Measurements from ENCODE around the gene FXYD6. TPM values are rescaled to one million over a fixed set of nuclear protein-coding genes. Genes with fewer than 3 reads are reported as not detected.

The FXYD6 gene
- total RNA-seq, 2 experiments from 2014 or later: 0.24 TPM; not detected in 1

DNA sequence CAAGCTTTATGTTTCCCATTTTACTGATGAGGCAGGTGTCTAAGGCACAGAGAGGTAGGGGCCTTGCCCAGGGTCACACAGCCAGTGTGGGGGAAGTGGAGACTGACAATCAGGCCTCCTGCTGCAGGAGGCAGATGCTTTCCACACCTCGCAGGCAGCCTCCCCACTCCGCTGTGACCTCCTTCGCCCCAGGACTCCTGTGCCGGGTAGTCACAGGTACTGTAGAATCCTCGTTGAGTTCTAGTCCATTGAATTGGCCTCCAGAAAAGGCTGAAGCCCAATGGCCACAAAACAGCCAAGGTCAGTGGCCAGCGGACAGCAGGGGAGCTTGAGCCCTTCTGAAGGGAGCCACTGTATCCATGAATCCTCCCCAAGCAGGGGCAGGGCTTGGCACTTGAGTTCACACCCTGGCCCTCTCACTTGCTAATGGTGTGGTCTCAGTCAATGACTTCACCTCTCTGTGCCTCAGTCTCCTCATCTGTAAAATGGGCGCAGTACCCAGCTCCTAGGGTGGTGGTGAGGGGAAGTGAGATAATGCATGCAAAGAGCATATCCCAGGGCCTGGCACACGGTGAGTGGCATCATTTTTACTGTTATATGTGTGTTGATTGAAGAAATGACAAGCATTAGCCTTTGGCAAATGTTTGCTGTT, 50.8 kb downstream of the FXYD6 start:
- H3K4me3 Mint-ChIP-seq: no peak overlapping the region
- H3K27ac Mint-ChIP-seq: peak overlapping the region; percentile 91
- ChIA-PET POLR2A (interaction anchor here (3.3 to 5.3 kb wide), 2 partner anchors 10 to 126 kb away, joined by 13 to 28 read pairs; no protein-coding TSS in a partner anchor), CTCF (interaction anchor here (0.8 to 12.4 kb wide), 12 partner anchors 9 to 346 kb away, joined by 3 to 436 read pairs (median 23); no protein-coding TSS in a partner anchor)
- no peaks in the 10 kb centered on the region for H3K27me3 Mint-ChIP-seq (ENCODE audit: low read depth)
- H3K36me3 Mint-ChIP-seq (ENCODE audit: low read depth): no peaks in the 10 kb centered on the region
- peaks cover 91% of the 10 kb centered on the region for H3K4me1 Mint-ChIP-seq (ENCODE audit: low read depth)
- DNase-seq (no peak), ATAC-seq (no peak)
- no peaks in the 10 kb centered on the region for H3K9me3 Mint-ChIP-seq (ENCODE audit: insufficient read depth)

DNA sequence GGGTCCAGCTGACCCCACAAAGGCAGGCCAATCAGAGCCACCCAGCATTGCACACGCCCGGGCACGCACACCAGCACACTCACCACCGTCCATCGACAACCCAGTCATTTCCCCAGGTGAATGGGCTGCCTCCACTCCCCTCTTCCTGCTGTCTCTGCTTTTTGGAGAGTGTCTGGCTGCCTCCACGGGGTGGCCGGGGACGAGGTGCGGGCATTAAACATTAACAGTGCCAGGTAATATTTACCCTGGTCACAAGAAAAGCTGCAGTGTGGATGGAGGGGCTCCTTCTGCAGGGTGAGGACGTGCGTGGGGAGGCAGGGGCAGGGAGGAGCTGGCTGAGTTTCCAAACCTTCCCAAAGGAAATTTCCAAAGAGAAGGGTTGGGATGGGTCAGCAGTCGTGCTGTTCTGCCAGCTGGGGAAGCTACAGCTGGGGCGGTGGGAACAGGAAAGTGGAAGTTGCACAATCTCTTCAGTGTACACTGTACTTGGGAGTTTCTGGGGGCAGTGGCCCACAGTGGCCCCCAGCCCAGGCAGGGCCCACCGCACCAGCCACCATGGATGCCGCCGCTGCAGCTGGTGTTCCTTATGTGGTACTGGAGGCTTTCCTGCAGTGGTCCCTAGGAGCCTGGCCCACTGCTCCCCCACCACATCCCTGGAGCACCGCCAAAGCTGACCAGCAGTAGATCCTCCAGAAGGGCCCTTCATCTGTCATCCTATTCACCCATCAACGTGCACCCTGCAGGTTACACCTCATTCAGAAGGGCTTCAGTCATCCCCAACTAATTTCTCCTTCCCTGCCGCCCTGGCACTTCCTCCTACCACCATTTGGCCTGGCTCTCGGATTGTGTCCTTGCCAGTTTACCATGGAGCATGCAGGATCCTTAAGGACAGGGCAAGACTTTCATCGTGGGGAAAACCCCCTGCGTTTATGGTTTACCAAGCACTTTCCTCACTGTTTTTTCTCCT, 51.6 kb downstream of the FXYD6 start, which contains the start of gene FXYD2:
Gene FXYD2 (minus strand): TSS at position 174 of the 967 bp plus-strand sequence. CDS start 66 bp downstream, at position 108.
- ATAC-seq: no peak
- Mint-ChIP-seq H3K4me3 (peak within 1 kb of the TSS; percentile 6), H3K36me3 (ENCODE audit: low read depth) (no peaks in the 10 kb centered on the region), H3K27me3 (ENCODE audit: low read depth) (no peaks in the 10 kb centered on the region), H3K9me3 (ENCODE audit: insufficient read depth) (no peaks in the 10 kb centered on the region), H3K27ac (peak within 1 kb of the TSS; percentile 91), H3K4me1 (ENCODE audit: low read depth) (peaks cover 85% of the 10 kb centered on the region)
- no peak for DNase-seq
- CTCF ChIA-PET: interaction anchor here (0.8 to 12.4 kb wide), 13 partner anchors 8 to 399 kb away, joined by 3 to 436 read pairs (median 21); no protein-coding TSS in a partner anchor
- POLR2A ChIA-PET: interaction anchor here (1.5 to 5.3 kb wide), 5 partner anchors 10 to 176 kb away, joined by 6 to 28 read pairs (median 11); partner anchors contain the start of gene IL10RA

- Mint-ChIP-seq H3K4me1 (ENCODE audit: low read depth) (peaks cover 82% of the 10 kb centered on the region), H3K9me3 (ENCODE audit: insufficient read depth) (no peaks in the 10 kb centered on the region), H3K27me3 (ENCODE audit: low read depth) (no peaks in the 10 kb centered on the region), H3K4me3 (peak overlapping the region; percentile 6), H3K27ac (peak overlapping the region; percentile 91), H3K36me3 (ENCODE audit: low read depth) (no peaks in the 10 kb centered on the region)
- POLR2A ChIA-PET: interaction anchor here (0.6 to 5.3 kb wide), 9 partner anchors 9 to 177 kb away, joined by 3 to 28 read pairs (median 6); partner anchors contain the start of gene IL10RA
- peak; percentile 50 for DNase-seq
- CTCF ChIA-PET: interaction anchor here (0.8 to 12.4 kb wide), 22 partner anchors 8 to 398 kb away, joined by 3 to 436 read pairs (median 10); partner anchors contain the start of gene IL10RA
- peak; percentile 4 for ATAC-seq
These were observed 52.5 kb downstream of the FXYD6 start for GRCh38 chr11:117823946-117824420.

GRCh38 chr11:117823294-117823945, 53.0 kb downstream of the FXYD6 start:
- DNase-seq: peak; percentile 74
- peak overlapping the region; percentile 91 for H3K27ac Mint-ChIP-seq
- no peaks in the 10 kb centered on the region for H3K27me3 Mint-ChIP-seq (ENCODE audit: low read depth)
- H3K4me3 Mint-ChIP-seq: peak overlapping the region; percentile 6
- ChIA-PET POLR2A (interaction anchor here (0.5 to 5.3 kb wide), 15 partner anchors 8 to 229 kb away, joined by 3 to 28 read pairs (median 4); partner anchors contain the start of gene IL10RA), CTCF (interaction anchor here (0.7 to 12.4 kb wide), 28 partner anchors 8 to 397 kb away, joined by 3 to 436 read pairs (median 7); partner anchors contain the start of gene IL10RA)
- no peaks in the 10 kb centered on the region for H3K36me3 Mint-ChIP-seq (ENCODE audit: low read depth)
- H3K9me3 Mint-ChIP-seq (ENCODE audit: insufficient read depth): no peaks in the 10 kb centered on the region
- ATAC-seq: peak; percentile 62
- H3K4me1 Mint-ChIP-seq (ENCODE audit: low read depth): peaks cover 82% of the 10 kb centered on the region

- POLR2A ChIA-PET: interaction anchor here (0.9 to 5.3 kb wide), 10 partner anchors 13 to 230 kb away, joined by 3 to 28 read pairs (median 5); partner anchors contain the start of gene IL10RA
- peak; percentile 75 for DNase-seq
- H3K9me3 Mint-ChIP-seq (ENCODE audit: insufficient read depth): no peaks in the 10 kb centered on the region
- peak overlapping the region; percentile 91 for H3K27ac Mint-ChIP-seq
- ATAC-seq: no peak
- H3K36me3 Mint-ChIP-seq (ENCODE audit: low read depth): no peaks in the 10 kb centered on the region
- CTCF ChIA-PET: interaction anchor here (0.7 to 12.4 kb wide), 27 partner anchors 7 to 349 kb away, joined by 3 to 436 read pairs (median 6); partner anchors contain the start of gene IL10RA
- H3K4me3 Mint-ChIP-seq: peak overlapping the region; percentile 36
- H3K27me3 Mint-ChIP-seq (ENCODE audit: low read depth): no peaks in the 10 kb centered on the region
- peaks cover 82% of the 10 kb centered on the region for H3K4me1 Mint-ChIP-seq (ENCODE audit: low read depth)
These were observed 54.1 kb downstream of the FXYD6 start for GRCh38 chr11:117822074-117823033.

- DNase-seq (no peak), ATAC-seq (no peak)
- H3K27ac Mint-ChIP-seq: peak overlapping the region; percentile 81
- ChIA-PET CTCF (interaction anchor here (0.7 to 12.4 kb wide), 9 partner anchors 15 to 322 kb away, joined by 3 to 436 read pairs (median 6); no protein-coding TSS in a partner anchor), POLR2A (interaction anchor here (5.3 kb wide), 1 partner anchor 131 kb away, joined by 28 read pairs; no protein-coding TSS in a partner anchor)
- no peaks in the 10 kb centered on the region for H3K36me3 Mint-ChIP-seq (ENCODE audit: low read depth)
- peaks cover 86% of the 10 kb centered on the region for H3K4me1 Mint-ChIP-seq (ENCODE audit: low read depth)
- H3K27me3 Mint-ChIP-seq (ENCODE audit: low read depth): no peaks in the 10 kb centered on the region
- no peak overlapping the region for H3K4me3 Mint-ChIP-seq
- no peaks in the 10 kb centered on the region for H3K9me3 Mint-ChIP-seq (ENCODE audit: insufficient read depth)
These were observed 55.0 kb downstream of the FXYD6 start for GRCh38 chr11:117821431-117821830.

DNA sequence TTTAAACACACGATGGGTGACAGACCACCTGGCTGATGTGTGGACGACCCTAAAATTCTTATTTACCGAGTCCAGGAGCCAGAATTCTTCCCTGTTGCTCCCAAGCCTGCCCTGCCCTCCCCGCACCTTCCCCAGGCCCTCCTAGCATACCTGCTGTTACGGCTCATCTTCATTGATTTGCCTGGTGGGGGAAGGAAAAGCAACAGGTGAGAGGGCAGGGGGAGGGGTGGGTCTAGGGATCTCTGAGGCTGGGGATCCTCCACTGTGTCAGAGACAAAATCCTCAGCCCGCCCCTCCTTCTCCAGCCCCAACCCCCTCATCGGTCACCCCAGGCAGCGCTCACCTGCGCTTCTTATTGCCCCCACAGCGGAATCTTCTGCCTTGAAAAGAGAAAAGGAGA, 55.9 kb downstream of the FXYD6 start:
- peaks cover 87% of the 10 kb centered on the region for H3K4me1 Mint-ChIP-seq (ENCODE audit: low read depth)
- no peak overlapping the region for H3K27ac Mint-ChIP-seq
- H3K36me3 Mint-ChIP-seq (ENCODE audit: low read depth): no peaks in the 10 kb centered on the region
- H3K4me3 Mint-ChIP-seq: no peak overlapping the region
- ChIA-PET CTCF (interaction anchor here (1.1 to 12.4 kb wide), 7 partner anchors 14 to 322 kb away, joined by 4 to 436 read pairs (median 98); no protein-coding TSS in a partner anchor), POLR2A (interaction anchor here (0.7 kb wide), 1 partner anchor 163 kb away, joined by 4 read pairs; no protein-coding TSS in a partner anchor)
- DNase-seq: no peak
- no peak for ATAC-seq
- no peaks in the 10 kb centered on the region for H3K9me3 Mint-ChIP-seq (ENCODE audit: insufficient read depth)
- no peaks in the 10 kb centered on the region for H3K27me3 Mint-ChIP-seq (ENCODE audit: low read depth)

DNA sequence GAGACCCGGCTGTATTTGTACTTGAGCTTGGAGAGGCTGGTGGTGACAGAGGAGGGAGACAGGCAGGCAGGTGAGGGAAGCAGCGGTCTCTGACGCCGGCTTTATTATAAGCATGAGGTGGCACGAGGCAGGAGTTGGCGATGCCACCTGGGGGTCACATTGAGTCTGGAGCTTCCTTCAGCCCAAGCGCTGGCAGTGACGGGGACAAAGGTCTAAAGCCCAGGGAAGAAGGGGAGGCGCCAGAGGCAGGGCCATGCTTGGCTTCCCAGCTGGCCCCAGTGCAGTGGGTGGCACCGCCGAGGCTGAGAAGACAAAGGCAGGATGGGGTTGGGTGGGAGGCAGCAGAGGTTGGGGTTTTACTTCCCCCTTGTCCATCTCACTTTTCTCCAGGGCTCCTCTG, 56.4 kb downstream of the FXYD6 start:
- Mint-ChIP-seq H3K36me3 (ENCODE audit: low read depth) (no peaks in the 10 kb centered on the region), H3K9me3 (ENCODE audit: insufficient read depth) (no peaks in the 10 kb centered on the region), H3K27ac (peak overlapping the region; percentile 74), H3K4me3 (no peak overlapping the region), H3K4me1 (ENCODE audit: low read depth) (peaks cover 87% of the 10 kb centered on the region), H3K27me3 (ENCODE audit: low read depth) (no peaks in the 10 kb centered on the region)
- DNase-seq: no peak
- ChIA-PET CTCF (interaction anchor here (1.1 to 12.4 kb wide), 5 partner anchors 14 to 352 kb away, joined by 3 to 436 read pairs (median 98); no protein-coding TSS in a partner anchor), POLR2A (no interaction called here)
- no peak for ATAC-seq

DNA sequence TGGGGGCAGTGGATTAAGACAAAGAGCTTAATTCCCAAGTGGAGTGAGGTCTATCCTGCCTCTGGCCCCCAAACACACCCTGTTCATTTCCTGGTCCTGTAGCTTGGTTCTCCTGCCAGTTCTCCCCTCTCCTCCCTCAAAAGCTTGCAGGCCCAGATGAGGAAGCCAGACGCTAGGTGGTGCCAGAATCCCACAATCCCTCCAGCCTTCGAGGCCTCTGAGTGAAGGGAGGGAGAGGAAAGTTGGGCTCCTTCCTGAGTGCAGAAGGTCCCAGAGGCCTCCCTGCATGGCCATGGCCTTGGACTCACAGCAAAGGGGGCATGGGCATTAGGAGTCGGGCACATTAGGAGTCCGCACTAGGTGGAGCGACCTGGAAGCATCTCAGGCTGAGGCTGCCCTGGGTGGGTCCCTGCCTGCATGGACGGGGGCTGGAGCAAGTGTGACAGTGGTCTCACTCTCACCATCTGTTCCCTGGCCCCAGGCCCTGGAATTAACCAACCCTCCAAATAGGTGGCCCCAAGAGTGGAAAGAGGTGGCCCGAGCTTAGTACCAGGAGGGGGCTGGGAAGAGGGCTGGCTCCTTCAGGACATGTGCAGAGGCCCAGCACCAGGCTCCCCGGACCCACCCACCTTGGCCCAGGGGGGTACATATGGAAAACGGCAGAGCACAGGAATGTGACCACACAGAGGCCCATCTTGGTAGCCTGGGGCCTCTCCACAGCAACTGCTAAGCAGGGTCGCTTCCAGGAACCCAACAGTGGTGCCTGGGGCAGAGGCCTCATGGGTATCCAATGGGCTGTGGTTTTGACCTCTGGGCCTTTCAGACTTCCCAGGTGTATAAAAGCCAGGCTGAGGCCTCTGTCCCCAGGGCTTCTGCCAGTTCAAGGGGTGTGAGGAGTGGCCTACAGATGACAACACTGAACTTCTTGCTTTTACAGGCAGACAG, 57.1 kb downstream of the FXYD6 start:
- CTCF ChIA-PET: interaction anchor here (0.6 to 12.4 kb wide), 13 partner anchors 9 to 394 kb away, joined by 3 to 436 read pairs (median 6); partner anchors contain the start of gene IL10RA
- Mint-ChIP-seq H3K36me3 (ENCODE audit: low read depth) (no peaks in the 10 kb centered on the region), H3K27me3 (ENCODE audit: low read depth) (no peaks in the 10 kb centered on the region), H3K9me3 (ENCODE audit: insufficient read depth) (no peaks in the 10 kb centered on the region), H3K4me1 (ENCODE audit: low read depth) (peaks cover 87% of the 10 kb centered on the region), H3K27ac (peak overlapping the region; percentile 74), H3K4me3 (no peak overlapping the region)
- no peak for DNase-seq
- POLR2A ChIA-PET: interaction anchor here (1.0 to 4.7 kb wide), 2 partner anchors 131 to 393 kb away, joined by 3 to 25 read pairs; no protein-coding TSS in a partner anchor
- no peak for ATAC-seq
